Prostate gland (tissue), 2 donors: ENCODE data around the gene ULK3. TPM values are rescaled to one million over a fixed set of nuclear protein-coding genes. Genes with fewer than 3 reads are reported as not detected.

Experiments
- DNase-seq: peaks from one replicate; pipeline ENCODE4 v3.0.0-alpha.2; 2019; ENCODE audit warnings: low spot score
- H3K27ac ChIP-seq, 2 donors: fragments of 200-600 bp; sonication (generic); 2 replicates each; pipeline ENCODE4 v1.5.1; 2017 to 2019
- H3K27me3 ChIP-seq: fragments of 200-600 bp; sonication (generic); replicated peaks from 2 replicates; pipeline ENCODE4 v1.5.1; 2019; ENCODE audit not compliant: insufficient read depth
- H3K36me3 ChIP-seq, 2 donors: fragments of 200-600 bp; sonication (generic); 1 replicate in 1 of 2; 2 replicates in 1 of 2; pipeline versions ENCODE4 v1.5.1 to v1.8.1; 2017 to 2019
- H3K4me1 ChIP-seq: fragments of 200-600 bp; sonication (generic); replicated peaks from 2 replicates; pipeline ENCODE4 v1.5.1; 2019
- H3K4me3 ChIP-seq, 2 donors: fragments of 200-600 bp; sonication (generic); 2 replicates each; pipeline ENCODE4 v1.5.1; 2017 to 2019
- H3K9me3 ChIP-seq: fragments of 200-600 bp; sonication (generic); 2 replicates; pipeline ENCODE4 v1.5.1; 2017
- CTCF ChIP-seq, 4 experiments: fragments of 200-600 bp in 2 of 4; fragments of 450-650 bp in 2 of 4; sonication (generic) in 2 of 4; IDR thresholded peaks; 1 replicate in 3 of 4; 2 replicates in 1 of 4; pipeline ENCODE4 v1.5.1; 2016 to 2019; ENCODE audit warnings: antibody characterized with exemption in 4 of 4, mild to moderate bottlenecking in 2 of 4, moderate library complexity in 2 of 4
- POLR2A ChIP-seq: fragments of 450-650 bp; IDR thresholded peaks from one replicate; pipeline ENCODE4 v1.6.1; 2016; ENCODE audit warnings: antibody characterized with exemption, mild to moderate bottlenecking
- POLR2AphosphoS5 ChIP-seq: sonication (generic); formaldehyde crosslinking; IDR thresholded peaks from one replicate; pipeline ENCODE4 v1.6.1; 2017; ENCODE audit warnings: antibody characterized with exemption
- WGBS: methylation state at CpG from one replicate; pipeline ENCODE4 v1.1.5; 2018; 5-methylcytosine and 5-hydroxymethylcytosine counted together
- intact Hi-C: fragments of 100-400 bp; cut with DNase I; formaldehyde crosslinking; loops from one replicate; pipeline ENCODE4 v1.14.2; 2022
- total RNA-seq, 2 donors: library from RNA; depleted of rRNA; stranded (reverse); fragments of >200 nt; gene quantifications; one replicate each; pipeline ENCODE4 v1.1.0, GENCODE V29; 2016

ULK3 gene
- total RNA-seq, 2 donors from 2014 or later: 44.6 to 98.5 TPM

GRCh38 chr15:74838746-74839525 lies 4.0 kb downstream of the ULK3 start:
- no peaks in the 10 kb centered on the region for H3K36me3 ChIP-seq
- H3K4me3 ChIP-seq: no peak overlapping the region
- 86% methylated on average over 11 of the region's 11 CpGs for WGBS
- H3K27ac ChIP-seq: no peak overlapping the region
- H3K27me3 ChIP-seq: no peaks in the 10 kb centered on the region
- intact Hi-C loops: no loop called here
- H3K4me1 ChIP-seq: peaks cover 10% of the 10 kb centered on the region
- no peaks in the 10 kb centered on the region for H3K9me3 ChIP-seq
- TF ChIP-seq POLR2AphosphoS5: no peak
- no peak for TF ChIP-seq CTCF (IDR thresholded peaks at IDR 0.05)
- TF ChIP-seq POLR2A: no peak
- no peak for DNase-seq

GRCh38 chr15:74838137-74838516 lies 4.8 kb downstream of the ULK3 start:
- 90% methylated on average over 8 of the region's 10 CpGs for WGBS
- no peaks in the 10 kb centered on the region for H3K9me3 ChIP-seq
- no peak overlapping the region for H3K27ac ChIP-seq
- TF ChIP-seq POLR2AphosphoS5: no peak
- TF ChIP-seq CTCF (IDR thresholded peaks at IDR 0.05): no peak
- no peak for TF ChIP-seq POLR2A
- intact Hi-C loops: no loop called here
- H3K27me3 ChIP-seq: no peaks in the 10 kb centered on the region
- no peak for DNase-seq
- H3K4me3 ChIP-seq: no peak overlapping the region
- H3K4me1 ChIP-seq: peaks cover 7% of the 10 kb centered on the region
- H3K36me3 ChIP-seq: no peaks in the 10 kb centered on the region

GRCh38 chr15:74837482-74838136 lies 5.3 kb downstream of the ULK3 start:
- no peak for DNase-seq
- intact Hi-C loops: no loop called here
- TF ChIP-seq POLR2A: no peak
- no peak for TF ChIP-seq CTCF (IDR thresholded peaks at IDR 0.05)
- no peak for TF ChIP-seq POLR2AphosphoS5
- WGBS: 80% methylated on average over 15 of the region's 15 CpGs
- Histone ChIP-seq H3K27me3 (no peaks in the 10 kb centered on the region), H3K4me1 (peaks cover 7% of the 10 kb centered on the region), H3K4me3 (no peak overlapping the region), H3K27ac (no peak overlapping the region), H3K36me3 (no peaks in the 10 kb centered on the region), H3K9me3 (no peaks in the 10 kb centered on the region)

- no peak for DNase-seq
- TF ChIP-seq POLR2A: no peak
- TF ChIP-seq CTCF (IDR thresholded peaks at IDR 0.05): no peak
- Histone ChIP-seq H3K36me3 (no peaks in the 10 kb centered on the region), H3K27me3 (no peaks in the 10 kb centered on the region), H3K4me3 (no peak overlapping the region), H3K27ac (no peak overlapping the region), H3K4me1 (peaks cover 4% of the 10 kb centered on the region), H3K9me3 (no peaks in the 10 kb centered on the region)
- intact Hi-C loops: no loop called here
- WGBS: 88% methylated on average over 7 of the region's 7 CpGs
Observed at GRCh38 chr15:74836846-74837245, 6.1 kb downstream of the ULK3 start.
